ENCODE measurements around the gene GZMB.

The GZMB gene

GRCh38 chr14:24678801-24679247 lies 44.8 kb upstream of the GZMB start:
- Histone ChIP-seq H3K4ac (ENCODE audit: low read length) (no peak overlapping the region), H3K27ac (replicated peaks; ENCODE audit: low read length) (no peak overlapping the region), H3K4me1 (ENCODE audit: control insufficient read depth in 2 of 2, insufficient read depth in 1 of 2, low read depth in 1 of 2, low read length in 2 of 2) (no peaks in the 10 kb centered on the region), H3K14ac (ENCODE audit: low read length) (no peak overlapping the region), H2BK5ac (ENCODE audit: low read length) (no peak overlapping the region), H2AFZ (ENCODE audit: low read length) (peak overlapping the region; percentile 82), H3K23ac (ENCODE audit: low read depth, low read length, poor library complexity) (no peak overlapping the region), H2BK15ac (ENCODE audit: low read length) (no peak overlapping the region), H3K9ac (ENCODE audit: low read depth, low read length, poor library complexity) (no peak overlapping the region), H2BK120ac (ENCODE audit: low read depth, low read length) (no peak overlapping the region), H3K79me1 (ENCODE audit: low read depth, low read length) (no peaks in the 10 kb centered on the region), H3K27me3 (ENCODE audit: control insufficient read depth in 3 of 3, insufficient read depth in 3 of 3, low read depth in 1 of 3, low read length in 3 of 3) (peaks cover 0 to 6% (median 0%) of the 10 kb centered on the region in 3 experiments), H3K4me3 (ENCODE audit: low read length in 2 of 2) (no peak overlapping the region), H3K4me2 (ENCODE audit: insufficient read depth, low read length, poor library complexity, severe bottlenecking) (no peak overlapping the region), H4K8ac (ENCODE audit: low read depth, low read length) (no peak overlapping the region), H2BK12ac (ENCODE audit: low read length) (no peak overlapping the region), H4K91ac (ENCODE audit: low read depth, low read length, poor library complexity) (no peak overlapping the region), H3K36me3 (replicated peaks in 1 of 2; ENCODE audit: control insufficient read depth in 2 of 2, insufficient read depth in 2 of 2, low read length in 2 of 2) (no peaks in the 10 kb centered on the region), H3K18ac (ENCODE audit: low read length) (no peak overlapping the region), H2AK5ac (ENCODE audit: low read depth, low read length) (no peak overlapping the region), H3K9me3 (replicated peaks in 1 of 2; ENCODE audit: control insufficient read depth in 2 of 2, insufficient read depth in 1 of 2, low read depth in 1 of 2, low read length in 2 of 2) (no peaks in the 10 kb centered on the region)
- no CpG with 5 or more reads among the region's 11 CpGs for WGBS, 2 donors (ENCODE audit: extremely low coverage in 2 of 2, insufficient read length in 2 of 2, insufficient replicate concordance in 1 of 2)
- DNase-seq (ENCODE audit: low spot score) = peak; percentile 87

- Histone ChIP-seq H3K4ac (ENCODE audit: low read length) (no peak overlapping the region), H3K79me1 (ENCODE audit: low read depth, low read length) (no peaks in the 10 kb centered on the region), H4K8ac (ENCODE audit: low read depth, low read length) (no peak overlapping the region), H3K27ac (replicated peaks; ENCODE audit: low read length) (no peak overlapping the region), H2AFZ (ENCODE audit: low read length) (no peak overlapping the region), H3K27me3 (ENCODE audit: control insufficient read depth in 3 of 3, insufficient read depth in 3 of 3, low read depth in 1 of 3, low read length in 3 of 3) (peaks cover 0 to 6% (median 0%) of the 10 kb centered on the region in 3 experiments), H3K9me3 (replicated peaks in 1 of 2; ENCODE audit: control insufficient read depth in 2 of 2, insufficient read depth in 1 of 2, low read depth in 1 of 2, low read length in 2 of 2) (no peaks in the 10 kb centered on the region), H3K23ac (ENCODE audit: low read depth, low read length, poor library complexity) (no peak overlapping the region), H4K91ac (ENCODE audit: low read depth, low read length, poor library complexity) (no peak overlapping the region), H3K4me2 (ENCODE audit: insufficient read depth, low read length, poor library complexity, severe bottlenecking) (no peak overlapping the region), H3K4me3 (ENCODE audit: low read length in 2 of 2) (no peak overlapping the region), H3K4me1 (ENCODE audit: control insufficient read depth in 2 of 2, insufficient read depth in 1 of 2, low read depth in 1 of 2, low read length in 2 of 2) (no peaks in the 10 kb centered on the region), H3K36me3 (replicated peaks in 1 of 2; ENCODE audit: control insufficient read depth in 2 of 2, insufficient read depth in 2 of 2, low read length in 2 of 2) (no peaks in the 10 kb centered on the region), H3K14ac (ENCODE audit: low read length) (no peak overlapping the region), H2BK12ac (ENCODE audit: low read length) (no peak overlapping the region), H2BK120ac (ENCODE audit: low read depth, low read length) (no peak overlapping the region), H2BK5ac (ENCODE audit: low read length) (no peak overlapping the region), H2AK5ac (ENCODE audit: low read depth, low read length) (no peak overlapping the region), H3K18ac (ENCODE audit: low read length) (no peak overlapping the region), H3K9ac (ENCODE audit: low read depth, low read length, poor library complexity) (no peak overlapping the region), H2BK15ac (ENCODE audit: low read length) (no peak overlapping the region)
- DNase-seq (ENCODE audit: low spot score) = no peak
- WGBS, 2 donors (ENCODE audit: extremely low coverage in 2 of 2, insufficient read length in 2 of 2, insufficient replicate concordance in 1 of 2) = no CpG with 5 or more reads among the region's 1 CpG
Observed at GRCh38 chr14:24677956-24678355, 44.0 kb upstream of the GZMB start.

- peaks cover 0 to 6% (median 0%) of the 10 kb centered on the region in 3 experiments for H3K27me3 ChIP-seq (ENCODE audit: control insufficient read depth in 3 of 3, insufficient read depth in 3 of 3, low read depth in 1 of 3, low read length in 3 of 3)
- H2BK12ac ChIP-seq (ENCODE audit: low read length) = no peak overlapping the region
- no peak overlapping the region for H2BK120ac ChIP-seq (ENCODE audit: low read depth, low read length)
- no peaks in the 10 kb centered on the region for H3K4me1 ChIP-seq (ENCODE audit: control insufficient read depth in 2 of 2, insufficient read depth in 1 of 2, low read depth in 1 of 2, low read length in 2 of 2)
- no peak overlapping the region for H2BK5ac ChIP-seq (ENCODE audit: low read length)
- H2BK15ac ChIP-seq (ENCODE audit: low read length) = no peak overlapping the region
- H3K4me2 ChIP-seq (ENCODE audit: insufficient read depth, low read length, poor library complexity, severe bottlenecking) = no peak overlapping the region
- WGBS, 2 donors (ENCODE audit: extremely low coverage in 2 of 2, insufficient read length in 2 of 2, insufficient replicate concordance in 1 of 2) = no CpG with 5 or more reads among the region's 5 CpGs
- no peaks in the 10 kb centered on the region for H3K36me3 ChIP-seq (replicated peaks in 1 of 2; ENCODE audit: control insufficient read depth in 2 of 2, insufficient read depth in 2 of 2, low read length in 2 of 2)
- H3K23ac ChIP-seq (ENCODE audit: low read depth, low read length, poor library complexity) = no peak overlapping the region
- no peak overlapping the region for H2AK5ac ChIP-seq (ENCODE audit: low read depth, low read length)
- H3K14ac ChIP-seq (ENCODE audit: low read length) = no peak overlapping the region
- H3K79me1 ChIP-seq (ENCODE audit: low read depth, low read length) = no peaks in the 10 kb centered on the region
- H3K9me3 ChIP-seq (replicated peaks in 1 of 2; ENCODE audit: control insufficient read depth in 2 of 2, insufficient read depth in 1 of 2, low read depth in 1 of 2, low read length in 2 of 2) = no peaks in the 10 kb centered on the region
- no peak overlapping the region for H3K27ac ChIP-seq (replicated peaks; ENCODE audit: low read length)
- DNase-seq (ENCODE audit: low spot score) = no peak
- no peak overlapping the region for H3K9ac ChIP-seq (ENCODE audit: low read depth, low read length, poor library complexity)
- H3K18ac ChIP-seq (ENCODE audit: low read length) = no peak overlapping the region
- H3K4ac ChIP-seq (ENCODE audit: low read length) = no peak overlapping the region
- H3K4me3 ChIP-seq (ENCODE audit: low read length in 2 of 2) = no peak overlapping the region
- H2AFZ ChIP-seq (ENCODE audit: low read length) = no peak overlapping the region
- H4K91ac ChIP-seq (ENCODE audit: low read depth, low read length, poor library complexity) = no peak overlapping the region
- no peak overlapping the region for H4K8ac ChIP-seq (ENCODE audit: low read depth, low read length)
Observed at GRCh38 chr14:24674204-24674970, 40.4 kb upstream of the GZMB start.

- no peak overlapping the region for H3K14ac ChIP-seq (ENCODE audit: low read length)
- no peak overlapping the region for H3K4me3 ChIP-seq (ENCODE audit: low read length in 2 of 2)
- H3K4ac ChIP-seq (ENCODE audit: low read length) = no peak overlapping the region
- no peaks in the 10 kb centered on the region for H3K36me3 ChIP-seq (replicated peaks in 1 of 2; ENCODE audit: control insufficient read depth in 2 of 2, insufficient read depth in 2 of 2, low read length in 2 of 2)
- H3K27ac ChIP-seq (replicated peaks; ENCODE audit: low read length) = no peak overlapping the region
- DNase-seq (ENCODE audit: low spot score) = no peak
- H4K8ac ChIP-seq (ENCODE audit: low read depth, low read length) = no peak overlapping the region
- no peak overlapping the region for H2BK120ac ChIP-seq (ENCODE audit: low read depth, low read length)
- WGBS, 2 donors (ENCODE audit: extremely low coverage in 2 of 2, insufficient read length in 2 of 2, insufficient replicate concordance in 1 of 2) = no CpG with 5 or more reads among the region's 9 CpGs
- H3K9me3 ChIP-seq (replicated peaks in 1 of 2; ENCODE audit: control insufficient read depth in 2 of 2, insufficient read depth in 1 of 2, low read depth in 1 of 2, low read length in 2 of 2) = no peaks in the 10 kb centered on the region
- H3K9ac ChIP-seq (ENCODE audit: low read depth, low read length, poor library complexity) = no peak overlapping the region
- H3K23ac ChIP-seq (ENCODE audit: low read depth, low read length, poor library complexity) = no peak overlapping the region
- H3K4me2 ChIP-seq (ENCODE audit: insufficient read depth, low read length, poor library complexity, severe bottlenecking) = no peak overlapping the region
- no peak overlapping the region for H2AK5ac ChIP-seq (ENCODE audit: low read depth, low read length)
- H2BK12ac ChIP-seq (ENCODE audit: low read length) = no peak overlapping the region
- peaks cover 0 to 6% (median 0%) of the 10 kb centered on the region in 3 experiments for H3K27me3 ChIP-seq (ENCODE audit: control insufficient read depth in 3 of 3, insufficient read depth in 3 of 3, low read depth in 1 of 3, low read length in 3 of 3)
- no peak overlapping the region for H2AFZ ChIP-seq (ENCODE audit: low read length)
- H2BK5ac ChIP-seq (ENCODE audit: low read length) = no peak overlapping the region
- H3K4me1 ChIP-seq (ENCODE audit: control insufficient read depth in 2 of 2, insufficient read depth in 1 of 2, low read depth in 1 of 2, low read length in 2 of 2) = no peaks in the 10 kb centered on the region
- no peak overlapping the region for H4K91ac ChIP-seq (ENCODE audit: low read depth, low read length, poor library complexity)
- H3K18ac ChIP-seq (ENCODE audit: low read length) = no peak overlapping the region
- no peaks in the 10 kb centered on the region for H3K79me1 ChIP-seq (ENCODE audit: low read depth, low read length)
- no peak overlapping the region for H2BK15ac ChIP-seq (ENCODE audit: low read length)
Observed at GRCh38 chr14:24673534-24674203, 39.7 kb upstream of the GZMB start.
